ENCODE measurements around the gene SEMA6B. TPM values are rescaled to one million over a fixed set of nuclear protein-coding genes. Genes with fewer than 3 reads are reported as not detected.

SEMA6B gene
- total RNA-seq, 1 experiment from 2014 or later = 5.7 TPM

- no peaks in the 10 kb centered on the region for H3K36me3 ChIP-seq (ENCODE audit: control insufficient read depth, insufficient read depth, low read length)
- H3K4me1 ChIP-seq (ENCODE audit: control insufficient read depth, insufficient read depth, low read length) = no peaks in the 10 kb centered on the region
- no peak overlapping the region for H3K27ac ChIP-seq (ENCODE audit: low read length)
- in situ Hi-C loops (cut with HindIII; ENCODE audit: low pct_unique_long_range_greater_than_20kb, low sequenced_read_pairs) = no loop called here
- H3K4me3 ChIP-seq (ENCODE audit: low read depth in 2 of 2, low read length in 2 of 2) = no peak overlapping the region
- intact Hi-C loops (cut with micrococcal nuclease; ENCODE audit: unreplicated experiment) = no loop called here
- no TSS peak for BruUV-seq (replicated peaks)
- no peaks in the 10 kb centered on the region for H3K27me3 ChIP-seq (ENCODE audit: control insufficient read depth, insufficient read depth, low read length)
- POLR2A ChIA-PET = no interaction called here
- CTCF ChIA-PET = interaction anchor here (0.6 to 1.5 kb wide), 2 partner anchors 22 to 40 kb away, joined by 3 to 5 read pairs; no protein-coding TSS in a partner anchor
- TF ChIP-seq SIN3A (IDR thresholded peaks at IDR 0.05; ENCODE audit: borderline replicate concordance, insufficient read depth, low read depth, low read length) (no peak), CTCF (IDR thresholded peaks at IDR 0.05) (no peak), REST (IDR thresholded peaks at IDR 0.05; ENCODE audit: insufficient read depth in 1 of 2, low read depth in 2 of 2, low read length in 1 of 2) (no peak), POLR2AphosphoS5 (IDR thresholded peaks at IDR 0.05; ENCODE audit: low read depth, low read length) (no peak), TCF7L2 (IDR thresholded peaks at IDR 0.05; ENCODE audit: low read depth, low read length) (no peak)
- H3K9me3 ChIP-seq (ENCODE audit: control insufficient read depth, insufficient read depth, low read depth, low read length) = no peaks in the 10 kb centered on the region
- no peak for ATAC-seq
- no peak for DNase-seq (ENCODE audit: low read depth, low spot score)
Observed at GRCh38 chr19:4594201-4594600, 34.7 kb upstream of the SEMA6B start.

- intact Hi-C loops (cut with micrococcal nuclease; ENCODE audit: unreplicated experiment) = no loop called here
- Histone ChIP-seq H3K4me3 (ENCODE audit: low read depth in 2 of 2, low read length in 2 of 2) (no peak overlapping the region), H3K4me1 (ENCODE audit: control insufficient read depth, insufficient read depth, low read length) (no peaks in the 10 kb centered on the region), H3K36me3 (ENCODE audit: control insufficient read depth, insufficient read depth, low read length) (no peaks in the 10 kb centered on the region), H3K9me3 (ENCODE audit: control insufficient read depth, insufficient read depth, low read depth, low read length) (no peaks in the 10 kb centered on the region), H3K27me3 (ENCODE audit: control insufficient read depth, insufficient read depth, low read length) (no peaks in the 10 kb centered on the region), H3K27ac (ENCODE audit: low read length) (no peak overlapping the region)
- no peak for TF ChIP-seq POLR2AphosphoS5 (IDR thresholded peaks at IDR 0.05; ENCODE audit: low read depth, low read length)
- TF ChIP-seq SIN3A (IDR thresholded peaks at IDR 0.05; ENCODE audit: borderline replicate concordance, insufficient read depth, low read depth, low read length) = no peak
- TF ChIP-seq CTCF (IDR thresholded peaks at IDR 0.05) = no peak
- no peak for TF ChIP-seq REST (IDR thresholded peaks at IDR 0.05; ENCODE audit: insufficient read depth in 1 of 2, low read depth in 2 of 2, low read length in 1 of 2)
- TF ChIP-seq TCF7L2 (IDR thresholded peaks at IDR 0.05; ENCODE audit: low read depth, low read length) = no peak
- in situ Hi-C loops (cut with HindIII; ENCODE audit: low pct_unique_long_range_greater_than_20kb, low sequenced_read_pairs) = no loop called here
- CTCF ChIA-PET = interaction anchor here (1.5 kb wide), 1 partner anchor 41 kb away, joined by 3 read pairs; no protein-coding TSS in a partner anchor
- POLR2A ChIA-PET = no interaction called here
- no TSS peak for BruUV-seq (replicated peaks)
- ATAC-seq = no peak
- no peak for DNase-seq (ENCODE audit: low read depth, low spot score)
Observed at GRCh38 chr19:4593409-4593851, 33.9 kb upstream of the SEMA6B start.

Measured in Panc1 (cell line).